ENCODE measurements around the gene CCNY.

CCNY gene

DNA sequence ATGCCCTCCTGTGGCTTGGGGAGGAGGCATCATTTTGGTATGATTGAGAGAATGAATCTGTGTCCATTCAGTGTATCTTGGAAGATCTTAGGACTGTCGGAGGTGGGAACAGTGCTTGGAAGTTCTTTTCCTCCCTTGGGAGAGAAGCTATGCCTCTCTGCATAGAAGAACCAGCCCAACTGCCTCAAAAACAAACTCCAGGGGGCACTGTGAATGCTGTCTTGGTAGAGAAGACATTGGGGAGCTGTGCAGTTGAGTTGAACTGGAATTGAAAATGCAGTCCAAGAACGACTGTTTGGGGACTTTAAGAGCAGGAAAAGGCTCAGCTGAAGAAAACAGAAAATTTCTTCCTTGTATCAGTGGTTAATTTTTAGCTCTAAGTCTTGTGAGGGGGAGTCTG is 263.9 kb downstream of the CCNY start:
- DNase-seq = no peak

DNA sequence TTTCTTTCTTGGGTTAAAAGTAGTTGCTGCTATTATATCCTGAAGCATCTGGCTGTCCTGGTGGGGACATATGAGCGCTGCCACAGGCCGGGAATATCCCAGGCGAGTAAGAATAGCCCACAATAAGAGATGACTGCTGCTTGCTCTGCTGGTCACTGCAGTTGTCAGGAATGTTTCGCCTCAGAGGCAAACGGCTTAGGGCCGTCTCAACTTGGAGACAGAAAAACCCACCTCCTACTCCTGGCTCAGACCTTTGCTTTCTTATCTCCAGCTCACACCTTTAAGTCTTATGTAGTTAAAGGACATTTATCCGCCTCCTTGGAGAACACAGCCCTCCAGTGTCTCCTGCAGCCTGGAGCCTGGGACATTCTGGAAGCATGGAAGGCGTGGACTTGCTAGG is 268.9 kb downstream of the CCNY start, which contains the start of gene GJD4:
Gene GJD4, plus strand, starts transcription at position 151 of the 400 bp plus-strand sequence. Its CDS starts 227 bp downstream, at position 378.
- DNase-seq = no peak

DNA sequence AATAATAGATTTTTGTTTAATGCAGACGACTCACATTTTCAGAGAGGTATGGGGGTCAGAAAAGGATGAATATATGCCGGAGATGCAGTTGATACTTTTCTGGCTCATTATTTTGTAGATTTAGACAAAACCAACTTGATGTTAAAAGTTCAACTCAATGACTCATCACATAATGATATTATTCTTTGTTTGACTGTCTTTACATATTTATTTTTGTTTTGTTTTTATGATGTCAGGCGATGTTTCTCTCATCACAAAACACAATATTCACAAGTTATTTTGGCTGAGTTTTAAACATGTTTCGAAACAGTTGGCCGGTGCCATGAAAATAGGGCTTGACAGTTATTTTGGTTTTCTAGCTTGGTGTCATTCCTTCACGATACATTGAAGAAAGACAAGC is 270.1 kb downstream of the CCNY start:
- no peak for DNase-seq

DNA sequence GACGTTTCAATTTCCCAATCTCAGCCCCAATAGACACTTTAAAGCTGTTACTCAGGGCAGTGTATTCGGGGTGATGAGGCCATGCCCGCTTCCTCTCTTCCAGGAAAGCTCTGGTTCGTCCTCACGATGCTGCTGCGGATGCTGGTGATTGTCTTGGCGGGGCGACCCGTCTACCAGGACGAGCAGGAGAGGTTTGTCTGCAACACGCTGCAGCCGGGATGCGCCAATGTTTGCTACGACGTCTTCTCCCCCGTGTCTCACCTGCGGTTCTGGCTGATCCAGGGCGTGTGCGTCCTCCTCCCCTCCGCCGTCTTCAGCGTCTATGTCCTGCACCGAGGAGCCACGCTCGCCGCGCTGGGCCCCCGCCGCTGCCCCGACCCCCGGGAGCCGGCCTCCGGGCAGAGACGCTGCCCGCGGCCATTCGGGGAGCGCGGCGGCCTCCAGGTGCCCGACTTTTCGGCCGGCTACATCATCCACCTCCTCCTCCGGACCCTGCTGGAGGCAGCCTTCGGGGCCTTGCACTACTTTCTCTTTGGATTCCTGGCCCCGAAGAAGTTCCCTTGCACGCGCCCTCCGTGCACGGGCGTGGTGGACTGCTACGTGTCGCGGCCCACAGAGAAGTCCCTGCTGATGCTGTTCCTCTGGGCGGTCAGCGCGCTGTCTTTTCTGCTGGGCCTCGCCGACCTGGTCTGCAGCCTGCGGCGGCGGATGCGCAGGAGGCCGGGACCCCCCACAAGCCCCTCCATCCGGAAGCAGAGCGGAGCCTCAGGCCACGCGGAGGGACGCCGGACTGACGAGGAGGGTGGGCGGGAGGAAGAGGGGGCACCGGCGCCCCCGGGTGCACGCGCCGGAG is 271.4 kb downstream of the CCNY start:
- DNase-seq = no peak

DNA sequence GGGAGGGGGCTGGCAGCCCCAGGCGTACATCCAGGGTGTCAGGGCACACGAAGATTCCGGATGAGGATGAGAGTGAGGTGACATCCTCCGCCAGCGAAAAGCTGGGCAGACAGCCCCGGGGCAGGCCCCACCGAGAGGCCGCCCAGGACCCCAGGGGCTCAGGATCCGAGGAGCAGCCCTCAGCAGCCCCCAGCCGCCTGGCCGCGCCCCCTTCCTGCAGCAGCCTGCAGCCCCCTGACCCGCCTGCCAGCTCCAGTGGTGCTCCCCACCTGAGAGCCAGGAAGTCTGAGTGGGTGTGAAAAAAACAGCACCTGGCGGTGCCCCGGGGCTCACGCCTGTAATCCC is 272.0 kb downstream of the CCNY start:
- DNase-seq = no peak

DNA sequence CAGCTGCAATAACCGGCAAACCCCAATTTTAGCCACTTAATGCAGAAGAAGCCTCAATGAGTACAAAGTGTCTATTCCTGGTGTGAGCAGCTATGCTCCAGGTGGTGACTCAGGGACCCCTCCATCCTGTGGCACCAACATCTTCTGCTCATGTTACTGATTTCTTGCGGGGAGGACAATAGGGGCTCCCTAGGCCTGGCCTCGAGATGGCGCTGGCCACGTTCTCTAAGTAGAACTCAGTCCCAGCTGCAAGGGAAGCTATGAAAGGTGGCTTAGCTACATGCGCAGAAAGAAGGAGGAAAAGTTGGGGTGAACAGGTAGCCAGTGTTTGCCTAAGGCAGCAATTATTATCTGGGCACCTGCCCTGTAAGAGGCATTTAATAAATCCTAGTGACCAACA is 275.4 kb downstream of the CCNY start:
- no peak for DNase-seq

DNA sequence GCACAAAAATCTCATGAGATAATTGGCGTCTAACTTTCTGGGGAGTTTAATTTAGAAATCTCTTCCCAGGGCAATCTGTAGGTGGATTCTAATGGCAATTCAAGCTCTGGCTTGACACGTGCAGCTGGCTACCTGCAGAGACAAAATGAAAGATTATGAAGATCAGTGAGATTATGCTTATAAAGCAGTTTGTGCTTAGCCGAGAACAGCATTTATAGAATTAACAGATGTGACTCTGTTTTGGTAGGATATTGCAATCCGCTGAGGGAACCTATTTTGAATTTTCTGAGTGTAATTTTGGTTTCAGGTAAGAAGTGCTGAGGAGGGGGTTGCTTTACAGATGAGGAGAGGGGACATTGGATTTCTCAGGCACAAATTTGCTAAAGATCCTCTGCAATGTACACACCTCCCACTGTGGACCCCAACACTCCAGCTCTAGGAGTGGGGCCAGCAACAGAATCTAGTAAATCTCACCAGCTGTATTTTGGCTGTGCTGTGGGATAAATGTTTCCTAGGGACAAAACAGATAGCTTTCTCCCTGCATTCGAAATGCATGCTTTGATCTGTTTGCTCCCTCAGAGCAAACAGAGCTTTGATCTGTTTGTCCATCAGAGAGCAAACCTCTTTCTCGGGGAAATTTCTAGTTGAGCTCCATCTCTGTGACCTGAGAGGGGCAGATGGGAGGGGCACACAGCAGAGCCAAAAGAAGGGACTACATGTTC is 276.2 kb downstream of the CCNY start:
- DNase-seq = no peak

DNA sequence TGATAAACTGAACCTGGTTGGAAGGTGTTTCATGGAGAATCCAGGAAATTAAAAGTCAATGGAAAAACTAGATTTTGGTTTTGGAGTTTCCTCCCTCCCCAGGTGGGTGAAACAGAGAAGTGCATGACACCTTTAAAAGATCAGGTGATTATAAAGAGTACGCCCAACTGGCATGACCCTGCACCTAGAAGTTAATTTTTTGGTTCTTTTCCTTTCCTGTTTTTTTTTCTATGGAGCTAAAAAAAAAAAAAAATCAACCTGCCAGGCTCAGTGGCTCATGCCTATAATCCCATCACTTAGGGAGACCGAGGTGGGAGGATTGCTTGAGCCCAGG is 276.8 kb downstream of the CCNY start:
- DNase-seq = no peak

DNA sequence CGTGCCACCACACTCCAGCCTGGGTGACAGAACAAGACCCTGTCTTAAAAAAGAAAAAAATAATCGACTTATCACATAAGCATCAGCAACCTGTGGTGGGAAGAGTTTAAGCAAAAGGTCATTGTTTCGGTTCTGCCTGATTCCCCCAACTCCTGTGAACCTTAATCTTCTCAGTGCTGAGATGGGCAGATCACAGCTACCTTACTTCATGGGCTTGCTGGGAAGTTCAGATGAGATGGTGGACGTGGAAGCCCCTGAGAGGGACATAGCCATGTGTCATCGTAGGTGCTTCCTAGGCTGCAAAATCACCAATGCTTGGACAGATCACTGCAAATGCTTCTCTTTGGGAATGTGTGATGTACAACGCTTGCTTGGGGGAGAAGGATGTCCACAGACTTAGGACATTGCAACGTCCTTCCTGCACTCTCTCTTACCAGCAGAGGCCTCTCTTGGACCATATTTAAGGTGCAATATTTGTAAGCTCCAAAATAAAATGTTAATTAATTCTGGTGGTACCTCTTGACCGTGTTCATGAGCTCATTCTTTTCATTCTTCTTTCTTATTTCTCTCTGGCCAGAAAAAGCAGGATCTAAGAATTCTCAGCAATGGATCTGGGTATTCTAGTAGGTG is 277.4 kb downstream of the CCNY start:
- no peak for DNase-seq

DNA sequence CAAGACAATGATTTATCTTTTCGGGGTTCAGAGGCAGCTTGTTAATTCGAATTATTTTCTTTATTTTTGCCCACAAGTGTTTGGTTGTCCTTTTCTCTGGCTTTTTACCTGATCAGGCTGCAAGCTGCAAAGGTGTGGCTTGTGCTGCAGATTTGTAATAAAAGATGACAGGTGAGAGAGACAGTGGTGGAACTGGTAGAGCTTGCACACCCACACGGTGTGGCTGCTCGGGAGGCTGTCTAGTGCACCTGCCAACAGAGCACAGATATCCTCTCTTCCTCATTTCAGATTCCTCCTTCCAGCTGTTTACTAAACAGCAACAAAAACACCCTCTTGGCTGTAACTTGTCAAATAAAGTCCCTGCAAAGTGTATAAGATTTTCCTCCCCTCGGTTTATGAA is 278.0 kb downstream of the CCNY start:
- no peak for DNase-seq

All from NCI-H510A treated with DMSO at 0.1 percent for 48 hours (cell line).